Measurements from ENCODE around the gene AKAP13. TPM values are rescaled to one million over a fixed set of nuclear protein-coding genes. Genes with fewer than 3 reads are reported as not detected.

Gene AKAP13
- polyA plus RNA-seq, 2 of the 4 experiments (the other 2 are of a cell fraction), result 20.4 to 28.8 TPM

DNA sequence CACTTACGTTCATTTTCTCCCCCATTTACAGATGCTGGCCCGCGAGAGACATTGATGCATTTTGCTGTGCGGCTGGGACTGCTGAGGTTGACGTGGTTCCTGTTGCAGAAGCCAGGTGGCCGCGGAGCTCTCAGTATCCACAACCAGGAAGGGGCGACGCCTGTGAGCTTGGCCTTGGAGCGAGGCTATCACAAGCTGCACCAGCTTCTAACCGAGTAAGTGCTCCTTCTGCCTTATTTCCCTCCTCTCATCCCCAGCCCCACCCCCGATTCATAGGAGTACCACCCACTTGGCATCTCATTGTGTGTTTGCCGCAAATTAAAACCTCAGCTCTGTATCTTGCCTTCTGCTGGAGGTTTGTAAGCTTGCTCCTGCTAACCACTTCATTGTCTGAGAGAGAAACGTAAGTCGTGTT, 163.3 kb downstream of the AKAP13 start:
- no peak overlapping the region for H3K4me2 ChIP-seq
- peaks cover 32% of the 10 kb centered on the region for H3K4me1 ChIP-seq
- 89% methylated on average over 15 of the region's 15 CpGs for WGBS (ENCODE audit: missing lambda C conversion rate)
- 0 out of 6 replicates have a peak, but pooled peaks of 1 of the 2 experiments have one; percentile 20 for ATAC-seq
- no peak for FAIRE-seq
- H3K27ac ChIP-seq, result no peak overlapping the region; a peak in 1 of 6 replicates
- CTCF ChIA-PET, result interaction anchor here (1.1 to 2.9 kb wide), 6 partner anchors 15 to 212 kb away, joined by 3 to 14 read pairs (median 4); no protein-coding TSS in a partner anchor
- H3K4me3 ChIP-seq, result no peak overlapping the region
- POLR2A ChIA-PET, result no interaction called here
- no peaks in the 10 kb centered on the region for H3K9me3 ChIP-seq
- TF ChIP-seq JUNB (IDR thresholded peaks at IDR 0.05), result no peak
- TF ChIP-seq CHD4 (IDR thresholded peaks at IDR 0.05; ENCODE audit: borderline replicate concordance), result no peak
- no peak for TF ChIP-seq JUN (IDR thresholded peaks at IDR 0.05)
- no peak for TF ChIP-seq ZC3H11A (IDR thresholded peaks at IDR 0.05)
- no peak for TF ChIP-seq CBX2 (IDR thresholded peaks at IDR 0.05; ENCODE audit: borderline replicate concordance, low read depth)
- TF ChIP-seq POLR2AphosphoS2 (conservative IDR thresholded peaks at IDR 0.05; ENCODE audit: low read length), result no peak
- no peak for TF ChIP-seq KDM5A (IDR thresholded peaks at IDR 0.05)
- no peak for TF ChIP-seq ESRRA (IDR thresholded peaks at IDR 0.05; ENCODE audit: borderline replicate concordance, low read length)
- TF ChIP-seq NPAS2 (CRISPR knock-in tag; IDR thresholded peaks at IDR 0.05; ENCODE audit: borderline replicate concordance), result no peak
- no peak for TF ChIP-seq RARB (CRISPR knock-in tag; IDR thresholded peaks at IDR 0.05)
- no peak for TF ChIP-seq BHLHE40 (IDR thresholded peaks at IDR 0.05; ENCODE audit: low read depth, low read length)
- no peak for TF ChIP-seq PHF8 (IDR thresholded peaks at IDR 0.05; ENCODE audit: borderline replicate concordance, low read depth)
- TF ChIP-seq TP53 (CRISPR knock-in tag; IDR thresholded peaks at IDR 0.05), result no peak
- no peak for TF ChIP-seq FOSL2 (IDR thresholded peaks at IDR 0.05)
- no peak for TF ChIP-seq FOSL2 (CRISPR knock-in tag; IDR thresholded peaks at IDR 0.05)
- no peak for TF ChIP-seq BCL3 (IDR thresholded peaks at IDR 0.05)
- no peak for TF ChIP-seq EHF (CRISPR knock-in tag; IDR thresholded peaks at IDR 0.05)
- TF ChIP-seq GATA3 (IDR thresholded peaks at IDR 0.05; ENCODE audit: borderline replicate concordance), result no peak
- no peak for TF ChIP-seq SMC3 (IDR thresholded peaks at IDR 0.05)
- DNase-seq (ENCODE audit: low read depth in 1 of 2, low spot score in 1 of 2), result no peak

DNA sequence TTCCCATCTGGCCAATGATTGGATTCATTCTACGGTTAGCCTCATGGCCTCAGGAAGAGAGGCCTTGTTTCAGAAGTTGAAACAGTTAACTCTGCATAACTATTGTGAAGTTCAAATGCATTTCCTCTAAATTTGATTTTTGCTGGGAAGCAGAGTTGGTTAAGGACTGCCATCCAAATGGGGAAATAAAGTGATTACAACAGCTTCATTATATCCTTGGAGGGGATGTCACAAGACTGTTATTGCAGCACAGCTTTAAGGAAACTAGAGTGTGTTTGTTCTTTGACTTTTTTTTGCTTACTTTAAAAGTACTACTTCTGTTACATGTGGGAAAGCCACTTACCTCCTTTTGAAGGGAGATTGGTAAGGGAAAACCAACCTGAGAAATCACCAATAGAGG, 164.8 kb downstream of the AKAP13 start:
- POLR2A ChIA-PET, result no interaction called here
- no peak for TF ChIP-seq SMC3 (IDR thresholded peaks at IDR 0.05)
- no peak for TF ChIP-seq RARB (CRISPR knock-in tag; IDR thresholded peaks at IDR 0.05)
- TF ChIP-seq, protein P1, sequence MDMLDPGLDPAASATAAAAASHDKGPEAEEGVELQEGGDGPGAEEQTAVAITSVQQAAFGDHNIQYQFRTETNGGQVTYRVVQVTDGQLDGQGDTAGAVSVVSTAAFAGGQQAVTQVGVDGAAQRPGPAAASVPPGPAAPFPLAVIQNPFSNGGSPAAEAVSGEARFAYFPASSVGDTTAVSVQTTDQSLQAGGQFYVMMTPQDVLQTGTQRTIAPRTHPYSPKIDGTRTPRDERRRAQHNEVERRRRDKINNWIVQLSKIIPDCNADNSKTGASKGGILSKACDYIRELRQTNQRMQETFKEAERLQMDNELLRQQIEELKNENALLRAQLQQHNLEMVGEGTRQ (IDR thresholded peaks at IDR 0.05), result no peak
- no peak for TF ChIP-seq MAX (IDR thresholded peaks at IDR 0.05)
- no peak for TF ChIP-seq RNF2 (IDR thresholded peaks at IDR 0.05; ENCODE audit: borderline replicate concordance, low read depth)
- TF ChIP-seq CBX8 (IDR thresholded peaks at IDR 0.05), result no peak
- no peak for TF ChIP-seq HDAC2 (IDR thresholded peaks at IDR 0.05)
- no peak for TF ChIP-seq FOXS1 (CRISPR knock-in tag; IDR thresholded peaks at IDR 0.05)
- no peak for TF ChIP-seq HOXB5 (CRISPR knock-in tag; IDR thresholded peaks at IDR 0.05)
- no peak for TF ChIP-seq ATOH8 (CRISPR knock-in tag; IDR thresholded peaks at IDR 0.05; ENCODE audit: low read depth)
- TF ChIP-seq HOXA7 (CRISPR knock-in tag; IDR thresholded peaks at IDR 0.05), result no peak
- TF ChIP-seq ZFP36 (IDR thresholded peaks at IDR 0.05; ENCODE audit: borderline replicate concordance, partially characterized antibody), result no peak
- TF ChIP-seq EHMT2 (IDR thresholded peaks at IDR 0.05; ENCODE audit: low read depth), result no peak
- TF ChIP-seq SREBF2 (IDR thresholded peaks at IDR 0.05), result no peak
- TF ChIP-seq E2F6 (IDR thresholded peaks at IDR 0.05; ENCODE audit: borderline replicate concordance, low read depth), result no peak
- TF ChIP-seq GATA3 (IDR thresholded peaks at IDR 0.05; ENCODE audit: borderline replicate concordance), result no peak
- TF ChIP-seq, protein P2, sequence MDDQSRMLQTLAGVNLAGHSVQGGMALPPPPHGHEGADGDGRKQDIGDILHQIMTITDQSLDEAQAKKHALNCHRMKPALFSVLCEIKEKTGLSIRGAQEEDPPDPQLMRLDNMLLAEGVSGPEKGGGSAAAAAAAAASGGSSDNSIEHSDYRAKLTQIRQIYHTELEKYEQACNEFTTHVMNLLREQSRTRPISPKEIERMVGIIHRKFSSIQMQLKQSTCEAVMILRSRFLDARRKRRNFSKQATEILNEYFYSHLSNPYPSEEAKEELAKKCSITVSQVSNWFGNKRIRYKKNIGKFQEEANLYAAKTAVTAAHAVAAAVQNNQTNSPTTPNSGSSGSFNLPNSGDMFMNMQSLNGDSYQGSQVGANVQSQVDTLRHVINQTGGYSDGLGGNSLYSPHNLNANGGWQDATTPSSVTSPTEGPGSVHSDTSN (IDR thresholded peaks at IDR 0.05), result no peak
- TF ChIP-seq MAZ (IDR thresholded peaks at IDR 0.05; ENCODE audit: borderline replicate concordance, low read depth, low read length), result no peak
- TF ChIP-seq, protein P3, sequence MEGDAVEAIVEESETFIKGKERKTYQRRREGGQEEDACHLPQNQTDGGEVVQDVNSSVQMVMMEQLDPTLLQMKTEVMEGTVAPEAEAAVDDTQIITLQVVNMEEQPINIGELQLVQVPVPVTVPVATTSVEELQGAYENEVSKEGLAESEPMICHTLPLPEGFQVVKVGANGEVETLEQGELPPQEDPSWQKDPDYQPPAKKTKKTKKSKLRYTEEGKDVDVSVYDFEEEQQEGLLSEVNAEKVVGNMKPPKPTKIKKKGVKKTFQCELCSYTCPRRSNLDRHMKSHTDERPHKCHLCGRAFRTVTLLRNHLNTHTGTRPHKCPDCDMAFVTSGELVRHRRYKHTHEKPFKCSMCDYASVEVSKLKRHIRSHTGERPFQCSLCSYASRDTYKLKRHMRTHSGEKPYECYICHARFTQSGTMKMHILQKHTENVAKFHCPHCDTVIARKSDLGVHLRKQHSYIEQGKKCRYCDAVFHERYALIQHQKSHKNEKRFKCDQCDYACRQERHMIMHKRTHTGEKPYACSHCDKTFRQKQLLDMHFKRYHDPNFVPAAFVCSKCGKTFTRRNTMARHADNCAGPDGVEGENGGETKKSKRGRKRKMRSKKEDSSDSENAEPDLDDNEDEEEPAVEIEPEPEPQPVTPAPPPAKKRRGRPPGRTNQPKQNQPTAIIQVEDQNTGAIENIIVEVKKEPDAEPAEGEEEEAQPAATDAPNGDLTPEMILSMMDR (IDR thresholded peaks at IDR 0.05), result no peak
- Histone ChIP-seq H3K4me1 (peaks cover 33% of the 10 kb centered on the region), H3K4me3 (no peak overlapping the region), H3K27ac (no peak overlapping the region), H3K9me3 (no peaks in the 10 kb centered on the region), H3K4me2 (no peak overlapping the region)
- CTCF ChIA-PET, result interaction anchor here (0.7 to 1.7 kb wide), 4 partner anchors 12 to 249 kb away, joined by 3 to 6 read pairs (median 4); no protein-coding TSS in a partner anchor
- FAIRE-seq (peak; percentile 59), DNase-seq (ENCODE audit: low read depth in 1 of 2, low spot score in 1 of 2) (no peak), ATAC-seq (no peak)
- 100% methylated on average over 1 of the region's 1 CpG for WGBS (ENCODE audit: missing lambda C conversion rate)
